ENCODE results near the gene RIPOR3. TPM values are rescaled to one million over a fixed set of nuclear protein-coding genes. Genes with fewer than 3 reads are reported as not detected.
A peak's percentile ranks its signal among the peaks of the same experiment; 100 is the strongest.

RIPOR3 gene
- total and polyA plus RNA-seq, 9 of the 15 experiments (the other 6 are each of a cell fraction or from before 2014, with no cell fraction given) = 3.3 to 62.7 (median 21.4) TPM

- no peak; the same call in 1 of the 2 replicates for TF ChIP-seq ZHX1 (conservative IDR thresholded peaks at IDR 0.05; ENCODE audit: low read length)
- TF ChIP-seq ZNF609 (CRISPR knock-in tag; IDR thresholded peaks at IDR 0.05; ENCODE audit: borderline replicate concordance) = no peak
- TF ChIP-seq ETV5 (CRISPR knock-in tag; IDR thresholded peaks at IDR 0.05; ENCODE audit: low read depth) = no peak
- peak; percentile 70 to 74 for TF ChIP-seq FOXK2 (conservative IDR thresholded peaks at IDR 0.05 in 1 of 2, IDR thresholded peaks at IDR 0.05 in 1 of 2; ENCODE audit: low read depth in 2 of 2)
- TF ChIP-seq KDM4B (IDR thresholded peaks at IDR 0.05; ENCODE audit: borderline replicate concordance in 2 of 2, low read depth in 1 of 2) = no peak
- TF ChIP-seq NFIC (IDR thresholded peaks at IDR 0.05) = 0 out of 2 replicates have a peak, but pooled peaks have one; percentile 5
- TF ChIP-seq NR2C2 (CRISPR knock-in tag; IDR thresholded peaks at IDR 0.05) = no peak
- TF ChIP-seq NR2C2 (tag; IDR thresholded peaks at IDR 0.05) = no peak
- peak; percentile 84 for TF ChIP-seq HDGF (IDR thresholded peaks at IDR 0.05)
- no peak for TF ChIP-seq RBM25 (IDR thresholded peaks at IDR 0.05; ENCODE audit: low read depth, low read length, severe bottlenecking)
- no peak for TF ChIP-seq POLR2AphosphoS2 (IDR thresholded peaks at IDR 0.05; ENCODE audit: low read length)
- no peak for TF ChIP-seq RREB1 (CRISPR knock-in tag; IDR thresholded peaks at IDR 0.05)
- peak; percentile 54; the same call in 1 of the 2 replicates for TF ChIP-seq SMARCA5 (IDR thresholded peaks at IDR 0.05)
Observed at GRCh38 chr20:50691573-50692551, 520 bp upstream of the RIPOR3 start (continued).

All from K562 (cell line).